PC-9 (cell line): ENCODE results near the gene SCAMP2. TPM values are rescaled to one million over a fixed set of nuclear protein-coding genes. Genes with fewer than 3 reads are reported as not detected.

Experiments
- BruUV-seq: library from RNA; stranded (reverse); fragments of 400-500 nt; replicated peaks from 2 replicates; lab custom pipeline; 2021; lab: Mats Ljungman, UMichigan
- CTCF ChIA-PET: fragments of 300-600 bp; sonication (Branson Sonifier 250); formaldehyde crosslinking; loops from one replicate; lab custom pipeline; 2022; ENCODE audit warnings: antibody characterized with exemption; lab: Charles Lee
- POLR2A ChIA-PET: fragments of 300-600 bp; sonication (Branson Sonifier 250); formaldehyde crosslinking; loops from one replicate; lab custom pipeline; 2022; ENCODE audit warnings: antibody characterized with exemption; ENCODE audit not compliant: unreplicated experiment; lab: Charles Lee
- DNase-seq, 2 experiments: peaks; one replicate each; pipeline versions ENCODE4 v3.0.0 to v3.0.0-alpha.2; 2015 to 2022; ENCODE audit warnings: mixed read lengths in 1 of 2
- H2AFZ ChIP-seq: fragments of 200-600 bp; sonication (generic); 2 replicates; pipeline ENCODE4 v1.8.1; 2017; ENCODE audit warnings: antibody characterized with exemption
- H3F3A ChIP-seq: fragments of 200-600 bp; sonication (generic); 2 replicates; pipeline ENCODE4 v1.8.1; 2017; ENCODE audit warnings: antibody characterized with exemption, mild to moderate bottlenecking, low read depth; ENCODE audit not compliant: insufficient read depth
- H3K27ac ChIP-seq: fragments of 200-600 bp; sonication (generic); 2 replicates; pipeline ENCODE4 v1.6.1; 2016; ENCODE audit warnings: mixed run types
- H3K27me3 ChIP-seq: fragments of 200-600 bp; sonication (generic); 2 replicates; pipeline ENCODE4 v1.6.1; 2016; ENCODE audit warnings: low read depth, mixed run types; ENCODE audit not compliant: insufficient read depth
- H3K36me3 ChIP-seq: fragments of 200-600 bp; sonication (generic); 2 replicates; pipeline ENCODE4 v1.6.1; 2016; ENCODE audit warnings: low read depth, mixed run types
- H3K4me1 ChIP-seq: fragments of 200-600 bp; sonication (generic); replicated peaks from 2 replicates; pipeline ENCODE4 v1.6.1; 2016; ENCODE audit warnings: mixed run types; ENCODE audit not compliant: insufficient read depth
- H3K4me2 ChIP-seq: fragments of 200-600 bp; sonication (generic); 2 replicates; pipeline ENCODE4 v1.6.1; 2017; ENCODE audit warnings: mixed run types
- H3K4me3 ChIP-seq: fragments of 200-600 bp; sonication (generic); 2 replicates; pipeline ENCODE4 v1.6.1; 2016; ENCODE audit warnings: mixed run types
- H3K79me2 ChIP-seq: fragments of 200-600 bp; sonication (generic); 2 replicates; pipeline ENCODE4 v1.6.1; 2017; ENCODE audit warnings: low read depth, mixed run types
- H3K9me2 ChIP-seq: fragments of 200-600 bp; sonication (generic); 2 replicates; pipeline ENCODE4 v1.8.1; 2017; ENCODE audit warnings: mild to moderate bottlenecking; ENCODE audit not compliant: insufficient read depth
- H3K9me3 ChIP-seq: fragments of 200-600 bp; sonication (generic); 2 replicates; pipeline ENCODE4 v1.8.1; 2016; ENCODE audit warnings: low read depth; ENCODE audit not compliant: insufficient read depth
- H4K20me1 ChIP-seq: fragments of 200-600 bp; sonication (generic); 2 replicates; pipeline ENCODE4 v1.8.1; 2017; ENCODE audit not compliant: insufficient read depth
- CTCF ChIP-seq: fragments of 200-600 bp; sonication (generic); conservative IDR thresholded peaks from 2 replicates; pipeline ENCODE4 v1.6.1; 2017; ENCODE audit warnings: mixed run types, antibody characterized with exemption, mild to moderate bottlenecking, moderate library complexity
- EZH2 ChIP-seq: fragments of 200-600 bp; sonication (generic); IDR thresholded peaks from 2 replicates; pipeline ENCODE4 v1.8.0; 2017; ENCODE audit warnings: antibody characterized with exemption, low read depth
- intact Hi-C: fragments of 100-400 bp; cut with micrococcal nuclease; formaldehyde crosslinking; loops from one replicate; pipeline ENCODE4 v1.10.0; 2022; ENCODE audit not compliant: unreplicated experiment
- total RNA-seq: library from RNA; stranded (reverse); gene quantifications from 2 replicates; pipeline ENCODE4 v1.2.3, GENCODE V29; 2021

SCAMP2 gene
- total RNA-seq, 1 experiment from 2014 or later, result 84.6 TPM

- CTCF ChIA-PET, result no interaction called here
- intact Hi-C loops, result no loop called here
Measured at GRCh38 chr15:74832826-74833225, 40.3 kb downstream of the SCAMP2 start.

GRCh38 chr15:74831813-74832495, 41.2 kb downstream of the SCAMP2 start:
- intact Hi-C loops, result no loop called here
- POLR2A ChIA-PET, result no interaction called here
- H3K36me3 ChIP-seq, result no peaks in the 10 kb centered on the region
- no peaks in the 10 kb centered on the region for H3K79me2 ChIP-seq
- no peak overlapping the region for H2AFZ ChIP-seq
- H3K9me3 ChIP-seq, result no peaks in the 10 kb centered on the region
- H4K20me1 ChIP-seq, result no peaks in the 10 kb centered on the region; the same call in 1 of the 2 replicates
- H3F3A ChIP-seq, result peaks cover 6% of the 10 kb centered on the region; the same call in 1 of the 2 replicates
- no TSS peak for BruUV-seq
- no peaks in the 10 kb centered on the region for H3K27me3 ChIP-seq
- DNase-seq, result peak in 1 of 2 experiments; percentile 34
- peaks cover 14% of the 10 kb centered on the region for H3K4me1 ChIP-seq
- no peak overlapping the region for H3K4me2 ChIP-seq
- TF ChIP-seq EZH2 (no peak), CTCF (no peak)
- no peaks in the 10 kb centered on the region for H3K9me2 ChIP-seq
- H3K4me3 ChIP-seq, result no peak overlapping the region
- no peak overlapping the region for H3K27ac ChIP-seq
- CTCF ChIA-PET, result no interaction called here

More at GRCh38 chr15:74832826-74833225, 40.3 kb downstream of the SCAMP2 start:
- Histone ChIP-seq H3K27me3 (no peaks in the 10 kb centered on the region), H3F3A (peaks cover 6% of the 10 kb centered on the region; the same call in 1 of the 2 replicates), H3K4me1 (peaks cover 14% of the 10 kb centered on the region), H3K79me2 (no peaks in the 10 kb centered on the region), H3K27ac (no peak overlapping the region), H3K4me3 (no peak overlapping the region), H3K36me3 (no peaks in the 10 kb centered on the region), H2AFZ (no peak overlapping the region), H3K4me2 (no peak overlapping the region), H3K9me3 (no peaks in the 10 kb centered on the region), H3K9me2 (no peaks in the 10 kb centered on the region), H4K20me1 (no peaks in the 10 kb centered on the region; the same call in 1 of the 2 replicates)
- no TSS peak for BruUV-seq
- TF ChIP-seq EZH2, result no peak
- TF ChIP-seq CTCF, result no peak
- no peak for DNase-seq
- POLR2A ChIA-PET, result no interaction called here

- intact Hi-C loops, result no loop called here
- Histone ChIP-seq H3K4me2 (no peak overlapping the region), H3K9me3 (no peaks in the 10 kb centered on the region), H3K27ac (no peak overlapping the region), H3K4me1 (peaks cover 14% of the 10 kb centered on the region), H4K20me1 (no peaks in the 10 kb centered on the region), H3K36me3 (no peaks in the 10 kb centered on the region), H3K4me3 (no peak overlapping the region), H2AFZ (no peak overlapping the region), H3K27me3 (no peaks in the 10 kb centered on the region), H3K79me2 (no peaks in the 10 kb centered on the region), H3K9me2 (no peaks in the 10 kb centered on the region), H3F3A (peaks cover 6% of the 10 kb centered on the region; the same call in 1 of the 2 replicates)
- BruUV-seq, result no TSS peak
- TF ChIP-seq CTCF (no peak), EZH2 (no peak)
- DNase-seq, result no peak
- ChIA-PET POLR2A (no interaction called here), CTCF (interaction anchor here (0.7 kb wide), 1 partner anchor 332 kb away, joined by 3 read pairs; no protein-coding TSS in a partner anchor)
Measured at GRCh38 chr15:74830868-74831267, 42.3 kb downstream of the SCAMP2 start.
